Stimulated activated naive CD4-positive, alpha-beta T cell (primary cell): ENCODE data around the gene CRIP2.
A peak's percentile ranks its signal among the peaks of the same experiment; 100 is the strongest.

ENCODE experiments used
- DNase-seq, 6 experiments: peaks; one replicate each; lab custom pipeline; 2025; lab: John Stamatoyannopoulos, UW

Gene CRIP2

DNA sequence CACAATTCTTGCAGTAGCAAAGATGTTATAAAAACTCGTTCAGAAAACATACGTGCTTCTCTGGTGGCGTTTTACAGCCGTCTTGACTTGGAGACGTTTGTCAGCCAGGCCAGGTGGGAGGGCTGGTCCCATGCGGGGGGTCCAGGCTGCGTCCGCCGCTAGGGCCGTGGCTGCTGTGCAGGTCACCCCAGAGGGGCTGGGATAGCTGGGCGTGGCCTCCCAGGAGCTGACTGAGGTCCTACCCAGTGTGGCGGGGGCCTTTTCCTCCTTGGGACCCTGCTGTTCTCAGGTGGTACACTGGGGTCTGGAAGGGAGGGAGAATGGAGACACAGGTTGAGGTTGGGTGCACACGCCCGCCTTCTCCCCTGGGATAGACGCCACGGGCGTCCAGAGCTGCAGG lies 29.8 kb upstream of the CRIP2 start:
- no peak for DNase-seq

- DNase-seq: no peak
Observed at GRCh38 chr14:105445290-105445689, 29.3 kb upstream of the CRIP2 start.

- DNase-seq: no peak
Observed at GRCh38 chr14:105445901-105446845, 28.4 kb upstream of the CRIP2 start.

- DNase-seq: no peak
Observed at GRCh38 chr14:105446971-105447370, 27.6 kb upstream of the CRIP2 start.

- no peak for DNase-seq
Observed at GRCh38 chr14:105447651-105448640, 26.7 kb upstream of the CRIP2 start.

- DNase-seq: peak; percentile 17 to 64 (median 54)
Observed at GRCh38 chr14:105448706-105449111, 25.9 kb upstream of the CRIP2 start.

- no peak for DNase-seq
Observed at GRCh38 chr14:105449276-105450122, 25.1 kb upstream of the CRIP2 start.

- no peak for DNase-seq
Observed at GRCh38 chr14:105450123-105450505, 24.5 kb upstream of the CRIP2 start.

GRCh38 chr14:105450864-105451720 lies 23.5 kb upstream of the CRIP2 start:
- DNase-seq: no peak

DNA sequence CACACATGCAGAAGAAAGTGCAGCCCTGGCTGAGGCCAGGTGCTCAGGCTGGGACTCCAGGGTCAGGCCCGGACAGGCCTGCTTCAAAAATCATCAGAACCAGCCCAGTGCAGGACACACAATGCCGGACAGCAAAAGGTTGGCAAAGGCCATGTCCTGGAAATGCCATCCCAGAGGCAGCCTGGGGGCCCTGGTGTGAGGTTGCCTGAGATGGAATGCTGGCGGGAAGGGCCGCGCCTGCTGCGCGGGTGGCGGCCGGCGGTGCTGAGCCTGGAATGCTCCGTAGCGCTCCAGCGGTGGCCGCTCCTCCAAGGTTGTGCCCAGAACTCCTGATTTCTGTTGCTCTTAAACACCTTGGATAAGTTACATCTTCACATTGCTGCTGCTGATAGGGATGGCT lies 21.7 kb upstream of the CRIP2 start:
- DNase-seq: no peak

DNA sequence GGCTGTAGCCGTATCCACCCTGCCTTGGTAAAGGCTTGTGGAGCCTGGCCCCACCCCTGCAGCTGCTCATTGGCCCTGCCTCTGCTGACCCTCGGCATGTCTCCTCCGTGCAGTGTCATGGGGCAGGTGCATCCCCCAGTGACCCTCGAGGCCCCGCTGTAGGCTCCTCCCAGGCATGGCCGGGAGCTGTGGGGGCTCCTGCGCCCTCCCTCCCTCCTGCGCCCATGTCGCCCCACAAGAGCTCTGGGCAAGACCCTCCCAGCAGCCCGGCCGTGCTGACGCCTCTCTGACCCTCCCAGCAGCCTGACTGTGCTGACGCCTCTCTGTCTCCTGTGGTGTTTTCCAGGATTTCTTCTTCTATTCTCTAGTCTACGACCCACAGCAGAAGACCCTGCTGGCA lies 20.8 kb upstream of the CRIP2 start:
- no peak for DNase-seq

DNA sequence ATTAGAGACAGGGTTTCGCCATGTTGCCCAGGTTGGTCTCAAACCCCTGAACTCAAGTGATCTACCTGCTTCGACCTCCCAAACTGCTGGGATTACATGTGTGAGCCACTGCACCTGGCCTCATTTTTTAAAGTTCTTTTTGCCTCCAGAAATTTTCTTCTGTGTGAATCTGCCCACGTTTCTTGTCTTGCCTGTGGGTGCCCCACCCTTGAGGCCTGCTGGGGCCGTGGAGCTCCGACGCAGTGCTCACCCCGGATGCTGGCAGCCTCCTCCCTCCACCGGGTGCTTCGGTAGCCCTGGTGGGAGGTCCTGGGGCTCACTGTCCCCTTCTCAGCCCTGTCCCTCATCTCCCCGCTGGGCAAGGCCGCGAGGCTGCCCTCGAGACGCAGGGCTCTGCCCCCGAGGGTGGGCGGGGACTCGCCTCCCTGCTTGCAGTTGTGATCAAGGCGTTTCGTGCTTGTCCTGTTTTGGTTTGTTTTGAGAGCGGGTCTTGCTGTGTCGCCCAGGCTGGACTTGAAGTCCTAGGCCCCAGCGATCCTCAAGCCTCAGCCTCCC lies 19.5 kb upstream of the CRIP2 start:
- no peak for DNase-seq

GRCh38 chr14:105455766-105456660 lies 18.6 kb upstream of the CRIP2 start:
- DNase-seq: no peak

DNA sequence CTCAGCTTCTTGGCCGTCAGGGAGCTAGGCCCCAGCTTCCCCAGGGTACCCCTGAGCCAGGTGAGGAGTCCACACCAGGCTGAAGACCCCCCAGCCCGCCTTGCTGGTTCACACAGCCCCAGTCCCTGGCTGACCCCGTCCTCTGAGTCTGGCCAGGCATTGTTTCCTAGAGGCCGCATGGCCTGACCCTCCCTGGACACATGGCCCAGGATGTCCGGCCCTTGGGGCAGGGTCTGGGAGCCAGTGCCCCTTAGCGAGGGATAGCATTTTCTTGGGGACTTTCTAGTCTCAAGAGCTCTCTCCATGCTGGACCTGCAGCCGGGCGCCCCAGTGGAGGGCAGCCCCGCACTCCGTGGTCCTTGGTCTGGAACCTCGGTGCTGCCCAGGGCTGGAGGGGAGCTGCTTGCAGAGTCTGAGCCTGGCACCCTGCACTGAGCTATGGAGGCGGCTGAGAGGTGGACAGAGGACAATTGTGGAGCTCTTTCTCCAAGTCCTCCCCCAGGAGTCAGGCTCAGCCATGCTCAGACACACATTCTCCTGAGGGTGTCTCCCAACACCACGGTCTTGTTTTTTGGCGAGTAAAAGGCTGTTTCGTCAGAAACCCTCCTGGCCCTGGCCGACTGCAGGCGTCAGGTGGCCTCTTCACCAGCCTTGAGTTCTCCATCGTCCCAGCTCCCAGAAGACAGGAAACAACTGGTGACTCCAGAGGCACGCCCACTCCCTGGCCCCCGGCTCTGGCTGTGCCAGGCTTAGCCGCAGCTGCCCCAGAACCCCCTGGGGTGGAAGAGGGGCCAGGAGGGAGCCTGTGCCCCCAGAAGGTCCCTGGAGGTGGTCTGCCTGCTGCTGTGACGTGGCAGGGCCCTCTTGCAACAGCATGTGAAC lies 17.6 kb upstream of the CRIP2 start:
- DNase-seq: no peak

DNA sequence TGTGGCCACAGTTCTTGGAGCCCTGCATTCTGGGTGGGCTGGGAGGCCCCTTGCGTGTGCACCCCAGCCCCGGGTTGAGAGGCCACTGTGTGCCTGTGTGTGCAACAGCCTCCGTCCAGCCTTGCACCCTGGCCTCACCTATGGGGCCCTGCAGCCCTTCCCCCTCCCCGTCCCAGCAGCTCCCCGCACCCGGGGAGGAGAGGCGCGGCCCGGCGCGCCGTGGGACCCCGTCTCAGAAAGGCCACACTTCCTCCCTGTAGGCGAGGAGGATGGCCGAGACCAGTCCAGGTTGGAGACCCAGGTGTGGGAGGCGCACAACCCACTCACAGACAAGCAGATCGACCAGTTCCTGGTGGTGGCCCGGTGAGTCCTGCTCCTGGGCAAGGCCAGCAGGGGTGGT lies 16.6 kb upstream of the CRIP2 start:
- DNase-seq: no peak

DNA sequence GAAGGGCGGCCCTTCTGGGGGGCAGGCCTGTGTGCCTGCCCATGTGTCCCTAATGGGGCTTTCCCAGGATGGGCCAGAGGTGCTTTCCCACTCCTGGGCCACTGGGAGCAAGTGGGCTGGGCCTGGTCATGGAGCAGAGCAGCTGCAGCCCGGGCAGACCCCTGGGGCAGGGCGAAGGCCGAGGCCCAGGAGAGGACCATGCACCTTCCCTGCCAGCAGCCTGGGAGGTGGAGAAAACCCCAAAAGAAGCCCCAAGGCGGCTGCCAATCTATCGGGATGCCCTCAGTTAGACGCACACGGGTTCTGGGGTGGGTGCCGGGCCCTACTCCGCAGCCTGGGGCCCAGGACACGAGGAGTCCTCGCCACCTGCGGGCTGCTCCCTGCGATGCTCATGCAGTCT lies 16.1 kb upstream of the CRIP2 start:
- DNase-seq: no peak

GRCh38 chr14:105460116-105460515 lies 14.5 kb upstream of the CRIP2 start:
- no peak for DNase-seq

- DNase-seq: no peak
Observed at GRCh38 chr14:105460616-105461015, 14.0 kb upstream of the CRIP2 start.
